MM.1S (cell line): ENCODE results near the gene AOC1.

Experiments
- EZH2 ChIP-seq: fragments of 300-600 bp; sonication (generic); optimal IDR thresholded peaks from 2 replicates; pipeline ENCODE3; 2017; ENCODE audit warnings: low read depth, mild to moderate bottlenecking, antibody characterized with exemption, low read length, mixed read lengths
- EZH2phosphoT487 ChIP-seq: fragments of 300-600 bp; sonication (generic); IDR thresholded peaks from 2 replicates; pipeline ENCODE4 v1.6.1; 2018; ENCODE audit warnings: antibody characterized with exemption, low read length
- TF ChIP-seq, protein P1 (sequence below): fragments of 300-600 bp; sonication (generic); IDR thresholded peaks from 2 replicates; pipeline ENCODE4 v1.5.1; 2016; ENCODE audit warnings: antibody characterized with exemption, low read length, mixed read lengths

GRCh38 chr7:150869467-150869866, 17.1 kb downstream of the AOC1 start:
- TF ChIP-seq, protein P1, sequence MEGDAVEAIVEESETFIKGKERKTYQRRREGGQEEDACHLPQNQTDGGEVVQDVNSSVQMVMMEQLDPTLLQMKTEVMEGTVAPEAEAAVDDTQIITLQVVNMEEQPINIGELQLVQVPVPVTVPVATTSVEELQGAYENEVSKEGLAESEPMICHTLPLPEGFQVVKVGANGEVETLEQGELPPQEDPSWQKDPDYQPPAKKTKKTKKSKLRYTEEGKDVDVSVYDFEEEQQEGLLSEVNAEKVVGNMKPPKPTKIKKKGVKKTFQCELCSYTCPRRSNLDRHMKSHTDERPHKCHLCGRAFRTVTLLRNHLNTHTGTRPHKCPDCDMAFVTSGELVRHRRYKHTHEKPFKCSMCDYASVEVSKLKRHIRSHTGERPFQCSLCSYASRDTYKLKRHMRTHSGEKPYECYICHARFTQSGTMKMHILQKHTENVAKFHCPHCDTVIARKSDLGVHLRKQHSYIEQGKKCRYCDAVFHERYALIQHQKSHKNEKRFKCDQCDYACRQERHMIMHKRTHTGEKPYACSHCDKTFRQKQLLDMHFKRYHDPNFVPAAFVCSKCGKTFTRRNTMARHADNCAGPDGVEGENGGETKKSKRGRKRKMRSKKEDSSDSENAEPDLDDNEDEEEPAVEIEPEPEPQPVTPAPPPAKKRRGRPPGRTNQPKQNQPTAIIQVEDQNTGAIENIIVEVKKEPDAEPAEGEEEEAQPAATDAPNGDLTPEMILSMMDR: no peak
- TF ChIP-seq EZH2 (no peak), EZH2phosphoT487 (no peak)
